ENCODE results near the gene CYP1A1.

Gene CYP1A1, protein sequence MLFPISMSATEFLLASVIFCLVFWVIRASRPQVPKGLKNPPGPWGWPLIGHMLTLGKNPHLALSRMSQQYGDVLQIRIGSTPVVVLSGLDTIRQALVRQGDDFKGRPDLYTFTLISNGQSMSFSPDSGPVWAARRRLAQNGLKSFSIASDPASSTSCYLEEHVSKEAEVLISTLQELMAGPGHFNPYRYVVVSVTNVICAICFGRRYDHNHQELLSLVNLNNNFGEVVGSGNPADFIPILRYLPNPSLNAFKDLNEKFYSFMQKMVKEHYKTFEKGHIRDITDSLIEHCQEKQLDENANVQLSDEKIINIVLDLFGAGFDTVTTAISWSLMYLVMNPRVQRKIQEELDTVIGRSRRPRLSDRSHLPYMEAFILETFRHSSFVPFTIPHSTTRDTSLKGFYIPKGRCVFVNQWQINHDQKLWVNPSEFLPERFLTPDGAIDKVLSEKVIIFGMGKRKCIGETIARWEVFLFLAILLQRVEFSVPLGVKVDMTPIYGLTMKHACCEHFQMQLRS

DNA sequence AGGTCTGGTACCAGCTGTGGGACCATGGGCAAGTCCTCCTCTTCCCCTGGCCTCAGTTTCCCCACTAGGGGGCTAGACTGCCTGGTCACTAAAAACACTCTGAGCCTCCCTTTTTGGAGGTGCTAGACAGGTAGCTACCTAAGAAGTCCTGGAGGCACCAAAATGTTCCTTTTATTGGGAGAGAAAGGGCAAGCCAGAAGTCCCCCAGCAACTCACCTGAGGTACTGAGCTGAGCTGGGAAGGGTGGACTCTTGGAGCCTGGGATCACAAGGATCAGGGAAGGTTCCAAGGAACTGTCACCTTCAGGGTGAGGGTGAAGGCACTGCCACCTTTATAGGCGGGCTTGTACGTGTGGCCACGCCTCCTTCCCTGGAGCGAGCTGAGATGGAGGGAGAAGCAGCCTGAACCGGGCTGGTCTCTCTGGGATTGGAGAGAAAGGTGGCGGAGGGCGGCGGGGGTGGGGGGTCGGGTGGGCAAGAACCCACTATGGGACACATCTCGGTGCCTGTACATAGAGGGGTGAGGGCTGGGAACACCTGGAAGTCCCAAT lies at the start of gene CYP1A1:
Gene CYP1A1 (minus strand): TSS at position 304 of the 550 bp plus-strand sequence. CDS start 2,431 bp downstream, outside the sequence.
- DNase-seq (ENCODE audit: low spot score) = no peak

DNA sequence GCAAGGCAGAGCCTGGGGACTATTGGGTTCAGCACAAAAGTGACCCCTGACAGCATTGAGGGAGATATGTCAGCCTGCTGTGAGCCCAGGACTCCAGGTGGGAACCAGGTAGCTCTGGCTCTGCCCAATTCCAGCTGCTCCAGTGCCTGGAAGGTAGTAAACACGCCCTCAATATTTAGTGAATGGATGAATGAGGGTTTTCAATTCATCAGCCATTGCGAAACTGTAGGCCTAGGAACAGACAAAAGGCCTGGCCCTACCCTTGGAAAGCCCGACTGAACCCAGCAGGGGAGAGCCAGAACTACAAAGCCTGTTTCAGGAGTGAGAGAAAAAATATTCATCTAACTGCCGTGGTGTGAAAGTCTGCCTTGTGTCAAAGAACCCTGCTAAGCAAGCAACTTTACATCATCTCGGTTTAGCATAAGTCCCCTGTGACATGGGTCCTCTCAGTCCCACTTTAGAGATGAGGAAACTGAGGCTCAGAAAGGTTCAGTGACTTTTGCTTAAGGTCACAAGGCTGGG lies 48.5 kb upstream of the CYP1A1 start:
- DNase-seq (ENCODE audit: low spot score) = no peak

DNA sequence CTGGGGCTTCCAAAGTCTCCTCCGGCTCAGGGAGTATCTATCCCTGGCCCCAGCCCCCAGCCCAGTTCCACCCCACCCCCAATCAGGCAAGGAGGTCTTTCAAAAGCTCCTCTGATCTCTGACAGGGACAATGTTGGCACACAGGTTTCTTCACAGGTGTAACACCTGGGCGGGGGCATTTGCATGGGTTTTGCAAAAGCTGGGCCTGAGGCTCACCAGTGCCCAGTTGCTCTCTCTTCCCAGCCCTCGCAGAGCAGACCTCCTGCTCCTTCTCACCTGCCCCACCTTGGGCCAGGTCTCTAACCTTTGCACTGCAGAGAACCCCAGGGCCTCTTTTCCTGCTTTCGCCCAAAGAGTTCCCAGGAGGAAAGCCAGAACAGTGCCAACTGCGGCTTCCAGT lies 48.0 kb upstream of the CYP1A1 start:
- no peak for DNase-seq (ENCODE audit: low spot score)

DNA sequence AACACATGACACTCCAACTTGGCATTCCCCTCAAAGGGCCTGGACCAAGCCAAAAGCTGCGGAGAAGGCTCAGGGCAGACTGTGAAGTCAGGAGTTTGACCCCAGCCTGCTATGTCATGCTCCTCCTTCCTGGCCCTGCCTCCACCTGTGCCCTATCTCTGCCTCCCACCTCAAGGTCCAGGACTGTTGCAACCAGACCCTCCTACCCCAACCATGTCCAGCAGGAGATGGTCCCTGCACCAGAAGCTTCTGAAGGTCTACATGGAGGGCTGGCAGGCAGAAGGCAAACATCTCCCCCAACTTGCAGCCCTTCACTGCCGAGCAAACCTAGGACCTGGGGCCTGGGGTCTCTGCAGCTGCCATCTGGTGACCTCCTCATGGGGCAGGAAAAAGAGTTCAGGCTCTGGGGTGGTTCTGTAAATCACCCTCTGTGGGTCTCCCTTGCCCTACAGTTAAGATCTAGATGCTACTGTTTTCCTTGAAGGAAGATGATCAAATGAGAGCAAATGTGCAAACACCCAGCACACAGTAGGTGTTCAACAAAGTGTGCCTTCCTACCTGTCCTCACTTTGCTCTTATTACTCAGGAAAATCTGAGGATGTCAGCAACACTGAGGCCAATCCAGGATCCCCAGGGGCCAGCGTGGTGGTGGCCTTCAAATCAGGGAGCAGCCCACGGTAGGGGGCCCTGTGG lies 45.0 kb upstream of the CYP1A1 start:
- no peak for DNase-seq (ENCODE audit: low spot score)

DNA sequence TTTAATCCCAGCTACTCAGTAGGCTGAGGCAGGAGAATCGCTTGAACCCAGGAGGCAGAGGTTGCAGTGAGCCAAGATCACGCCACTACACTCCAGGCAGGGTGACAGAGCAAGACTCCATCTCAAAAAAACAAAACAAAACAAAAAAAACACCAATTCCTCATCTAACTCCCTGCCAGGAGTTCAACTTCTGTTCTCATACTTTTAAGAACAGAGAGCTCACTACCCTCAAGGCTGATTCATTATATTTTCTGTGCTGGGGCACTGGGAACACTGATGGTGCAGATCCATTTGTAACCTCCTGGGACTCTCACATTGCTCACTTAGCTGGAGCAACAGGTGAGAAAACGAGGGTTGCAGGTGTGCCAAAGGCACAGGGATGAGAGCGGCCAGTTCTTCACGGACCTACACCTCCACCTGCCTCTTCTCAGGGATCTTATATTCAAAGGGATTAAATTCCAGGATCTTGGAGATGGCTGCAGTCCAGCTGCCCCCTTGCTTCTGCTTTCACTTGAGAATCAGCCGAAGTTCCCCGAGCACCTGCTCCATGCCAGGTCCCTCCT lies 44.2 kb upstream of the CYP1A1 start:
- no peak for DNase-seq (ENCODE audit: low spot score)

DNA sequence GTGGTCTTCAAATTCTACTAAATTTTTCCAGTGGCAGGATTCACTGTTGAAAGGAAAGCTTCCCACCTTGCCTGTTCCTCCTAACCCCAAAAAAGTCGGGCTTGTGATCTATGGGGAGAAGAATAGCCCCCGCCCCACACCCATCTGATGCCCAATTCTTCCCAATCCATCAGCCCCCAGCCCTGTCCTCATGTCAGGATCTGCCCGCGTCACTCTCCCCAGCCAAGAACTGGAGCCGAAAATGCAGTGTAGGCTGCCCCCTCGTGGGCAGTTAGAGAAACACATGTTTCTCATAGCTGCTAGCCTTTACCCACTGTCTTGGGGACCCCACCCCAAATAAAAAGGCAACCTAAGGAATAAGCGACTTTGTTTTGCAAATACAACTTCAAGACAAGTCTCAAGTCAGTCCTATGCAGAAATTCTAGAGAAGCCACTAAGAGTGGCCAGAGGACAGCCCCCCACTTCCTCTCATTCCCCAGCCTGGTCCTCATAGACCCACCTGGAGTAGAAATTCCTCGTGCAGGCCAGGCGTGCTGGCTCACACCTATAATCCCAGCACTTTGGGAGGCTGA lies 43.5 kb upstream of the CYP1A1 start:
- DNase-seq (ENCODE audit: low spot score) = no peak

DNA sequence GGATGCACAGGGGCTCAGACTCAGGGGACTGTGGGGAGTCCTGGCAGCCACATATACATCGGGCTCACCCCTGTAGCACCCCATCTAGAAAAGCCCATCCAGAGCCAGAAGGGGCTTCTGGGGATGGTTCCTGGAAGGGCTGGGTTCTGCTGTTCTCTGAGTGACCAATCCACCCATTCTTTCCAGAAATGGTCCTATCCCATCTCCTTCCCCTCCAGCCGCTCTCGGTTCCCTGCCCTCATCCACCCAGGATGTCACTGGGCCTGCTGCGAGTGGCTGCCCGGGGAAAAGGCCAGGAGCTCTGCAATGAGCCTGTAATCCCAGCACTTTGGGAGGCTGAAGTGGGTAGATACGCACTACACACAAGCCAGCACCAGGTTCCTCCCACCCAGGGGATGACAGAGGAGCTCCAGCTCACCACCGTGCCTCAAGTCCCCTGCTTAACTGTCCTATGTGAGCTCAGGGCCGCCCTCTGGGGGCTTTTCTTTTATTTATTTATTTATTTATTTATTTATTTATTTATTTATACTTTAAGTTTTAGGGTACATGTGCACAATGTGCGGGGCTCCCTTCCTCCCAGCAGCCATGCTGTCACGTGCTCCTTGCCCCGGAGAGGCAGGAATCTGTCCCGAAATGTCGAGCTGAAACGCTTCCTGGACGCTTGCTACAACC lies 42.9 kb upstream of the CYP1A1 start:
- DNase-seq (ENCODE audit: low spot score) = no peak

DNA sequence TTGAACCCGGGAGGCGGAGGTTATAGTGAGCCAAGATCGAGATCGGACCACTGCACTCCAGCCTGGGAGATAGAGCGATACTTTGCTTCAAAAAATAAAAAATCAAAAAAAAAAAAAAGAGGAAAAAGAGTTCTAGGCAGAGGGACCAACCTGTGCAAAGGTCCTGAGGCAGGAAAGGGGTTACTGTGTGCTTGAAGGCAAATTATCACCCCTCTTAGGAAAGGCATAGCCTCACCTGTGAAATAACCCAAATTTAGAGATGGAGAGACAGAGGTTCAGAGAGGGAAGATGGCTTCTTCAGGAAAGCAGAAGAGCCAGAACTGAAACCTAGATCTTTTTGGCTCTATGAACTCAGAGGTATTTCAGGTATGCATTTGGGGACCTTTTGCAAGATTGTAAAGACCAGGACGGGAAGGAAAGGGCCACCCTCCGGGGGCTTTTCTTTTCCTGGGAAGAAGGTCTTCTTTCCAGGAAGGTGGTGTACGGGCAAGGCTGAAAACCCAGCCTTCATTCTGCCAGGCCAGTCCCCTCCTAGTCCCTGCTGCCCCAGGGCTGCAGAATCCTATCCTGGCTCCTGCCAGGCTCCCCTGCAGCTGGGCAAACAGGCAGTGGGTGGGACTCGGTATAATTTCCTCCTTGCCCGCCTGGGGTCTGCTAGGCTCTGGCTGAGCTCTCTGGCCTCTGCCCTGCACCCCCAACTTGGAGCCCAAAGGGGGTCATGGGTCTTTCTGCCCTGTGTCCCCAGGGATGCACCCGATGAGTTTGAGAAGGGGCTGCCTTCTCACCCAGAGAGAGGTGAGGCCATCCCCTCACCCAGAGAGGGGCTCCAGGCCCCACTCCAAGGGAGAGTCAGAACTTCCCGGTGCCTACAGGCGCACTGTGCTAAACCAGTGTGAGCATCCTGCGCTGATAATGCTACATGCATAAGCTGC lies 42.1 kb upstream of the CYP1A1 start:
- no peak for DNase-seq (ENCODE audit: low spot score)

DNA sequence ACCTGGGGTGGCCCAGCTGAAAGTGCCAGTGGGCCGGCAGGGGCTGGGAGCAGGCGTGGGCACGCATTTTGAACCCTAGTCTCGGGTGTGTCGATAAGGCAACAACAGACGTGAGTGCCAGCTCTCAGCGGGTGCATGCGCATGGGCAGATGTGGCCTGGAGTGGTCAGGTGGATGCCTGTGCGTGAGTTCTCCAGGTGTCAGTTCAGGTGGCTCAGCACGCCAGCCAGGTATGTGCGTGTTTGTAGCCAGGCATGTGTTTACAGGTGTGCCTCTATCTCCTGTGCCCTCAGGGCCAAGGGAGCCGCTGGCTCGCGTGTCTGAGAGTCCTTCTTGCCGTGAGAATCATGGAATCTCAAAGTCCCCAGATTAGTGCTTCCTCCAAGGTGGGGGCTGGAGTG lies 38.1 kb upstream of the CYP1A1 start:
- DNase-seq (ENCODE audit: low spot score) = no peak

DNA sequence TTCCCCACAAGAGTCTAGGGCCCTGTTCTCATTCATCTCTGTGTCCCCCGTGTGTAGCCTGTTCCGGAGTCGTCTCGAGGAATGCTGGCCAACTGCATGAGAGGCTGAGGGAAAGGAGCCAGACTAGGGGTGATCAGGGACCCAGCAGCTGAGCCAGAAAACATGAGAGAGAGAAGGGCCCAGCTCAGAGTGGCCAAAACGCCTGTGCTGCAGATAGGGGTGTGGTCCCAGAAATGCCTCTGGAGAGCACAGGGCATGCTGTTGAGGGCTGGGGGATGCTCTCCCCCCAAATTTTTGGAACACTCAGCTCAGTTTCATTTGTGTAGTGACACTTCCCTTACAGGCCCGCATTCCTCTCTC lies 37.4 kb upstream of the CYP1A1 start:
- no peak for DNase-seq (ENCODE audit: low spot score)

DNA sequence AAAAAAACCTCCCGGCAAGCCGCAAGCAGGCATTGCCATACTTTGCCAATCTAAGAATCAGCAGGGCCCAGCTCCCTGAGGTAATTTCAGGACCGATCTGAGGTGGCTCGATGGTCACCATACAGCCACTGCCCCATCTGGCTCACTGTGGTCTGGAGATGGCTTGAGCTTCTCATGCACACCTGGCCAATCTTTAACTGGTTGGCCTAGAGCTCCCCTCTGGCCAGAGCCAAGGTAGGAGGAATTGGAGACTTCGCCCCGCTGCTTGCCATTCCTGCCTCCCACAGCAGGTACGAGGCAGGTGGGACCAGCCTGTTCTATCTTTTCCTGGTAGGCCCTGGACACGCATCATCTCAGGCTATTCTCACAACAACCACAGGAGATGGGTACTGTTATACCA lies 33.4 kb upstream of the CYP1A1 start:
- no peak for DNase-seq (ENCODE audit: low spot score)

DNA sequence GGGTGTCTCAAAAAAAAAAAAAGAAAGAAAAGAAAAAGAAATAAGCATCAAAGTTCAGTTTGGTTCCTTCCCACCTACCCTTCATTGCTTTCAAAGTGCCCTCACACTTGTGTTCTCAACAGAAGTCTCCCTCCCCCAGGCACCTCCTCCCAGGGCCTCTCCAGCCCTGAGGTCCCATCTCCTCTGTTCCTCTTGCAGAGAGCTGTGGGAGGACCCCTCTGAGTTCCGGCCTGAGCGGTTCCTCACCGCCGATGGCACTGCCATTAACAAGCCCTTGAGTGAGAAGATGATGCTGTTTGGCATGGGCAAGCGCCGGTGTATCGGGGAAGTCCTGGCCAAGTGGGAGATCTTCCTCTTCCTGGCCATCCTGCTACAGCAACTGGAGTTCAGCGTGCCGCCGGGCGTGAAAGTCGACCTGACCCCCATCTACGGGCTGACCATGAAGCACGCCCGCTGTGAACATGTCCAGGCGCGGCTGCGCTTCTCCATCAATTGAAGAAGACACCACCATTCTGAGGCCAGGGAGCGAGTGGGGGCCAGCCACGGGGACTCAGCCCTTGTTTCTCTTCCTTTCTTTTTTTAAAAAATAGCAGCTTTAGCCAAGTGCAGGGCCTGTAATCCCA lies 29.4 kb upstream of the CYP1A1 start:
- no peak for DNase-seq (ENCODE audit: low spot score)

DNA sequence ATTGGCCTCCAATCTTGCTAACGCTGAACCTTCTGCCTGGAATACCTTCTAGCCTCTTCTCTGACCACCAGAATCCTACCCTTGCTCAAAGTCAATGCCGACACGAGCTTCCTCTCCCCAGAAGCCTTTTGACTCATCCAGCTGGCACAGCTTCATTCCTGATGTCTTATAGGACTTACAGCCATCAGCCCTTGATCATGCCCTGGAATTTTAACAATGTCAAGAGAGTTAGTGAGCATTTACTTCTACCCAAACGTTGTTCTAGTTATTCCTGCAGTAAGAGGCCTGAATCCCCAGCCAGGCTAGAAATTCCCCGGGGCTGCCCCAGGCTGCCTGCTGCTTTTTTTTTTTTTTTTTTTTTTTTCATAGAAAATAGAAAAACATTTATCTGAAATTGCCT lies 27.2 kb upstream of the CYP1A1 start:
- no peak for DNase-seq (ENCODE audit: low spot score)

DNA sequence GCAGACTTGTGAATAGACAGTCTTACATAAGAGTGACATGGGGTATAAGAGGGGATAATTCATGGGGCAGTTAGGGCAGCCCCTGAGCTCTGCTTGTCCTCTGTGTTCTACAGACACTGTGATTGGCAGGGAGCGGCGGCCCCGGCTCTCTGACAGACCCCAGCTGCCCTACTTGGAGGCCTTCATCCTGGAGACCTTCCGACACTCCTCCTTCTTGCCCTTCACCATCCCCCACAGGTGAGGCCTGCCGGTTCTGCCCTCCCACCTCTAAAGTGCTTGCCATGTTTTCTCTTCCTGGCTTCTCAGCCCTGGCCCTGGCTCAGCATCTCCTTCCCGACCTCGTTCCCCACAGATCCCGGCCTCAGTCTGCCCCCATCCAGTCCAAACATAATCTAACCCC lies 26.7 kb upstream of the CYP1A1 start:
- no peak for DNase-seq (ENCODE audit: low spot score)

DNA sequence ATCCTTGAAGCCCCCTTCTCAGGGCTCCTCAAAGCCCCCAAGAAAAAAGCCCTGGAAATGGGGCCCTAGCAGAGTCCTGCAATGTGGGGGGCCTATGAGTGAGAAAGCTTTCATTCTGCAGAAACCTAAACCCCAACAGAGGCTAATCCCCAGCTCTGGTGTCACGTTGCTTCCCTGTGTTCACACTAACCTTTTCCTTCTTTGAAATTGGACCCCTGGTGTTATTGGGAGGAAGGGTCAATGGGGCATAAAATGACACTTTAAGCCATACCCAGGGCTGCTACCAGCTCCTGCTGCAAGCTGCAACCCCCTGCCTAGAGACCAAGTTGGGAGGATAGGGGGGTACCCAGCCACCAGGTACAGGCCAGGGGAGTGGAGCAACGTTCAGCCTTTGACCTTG lies 25.4 kb upstream of the CYP1A1 start:
- DNase-seq (ENCODE audit: low spot score) = no peak

DNA sequence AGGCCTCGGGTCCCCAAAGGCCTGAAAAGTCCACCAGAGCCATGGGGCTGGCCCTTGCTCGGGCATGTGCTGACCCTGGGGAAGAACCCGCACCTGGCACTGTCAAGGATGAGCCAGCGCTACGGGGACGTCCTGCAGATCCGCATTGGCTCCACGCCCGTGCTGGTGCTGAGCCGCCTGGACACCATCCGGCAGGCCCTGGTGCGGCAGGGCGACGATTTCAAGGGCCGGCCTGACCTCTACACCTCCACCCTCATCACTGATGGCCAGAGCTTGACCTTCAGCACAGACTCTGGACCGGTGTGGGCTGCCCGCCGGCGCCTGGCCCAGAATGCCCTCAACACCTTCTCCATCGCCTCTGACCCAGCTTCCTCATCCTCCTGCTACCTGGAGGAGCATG lies 24.5 kb upstream of the CYP1A1 start:
- DNase-seq (ENCODE audit: low spot score) = no peak

DNA sequence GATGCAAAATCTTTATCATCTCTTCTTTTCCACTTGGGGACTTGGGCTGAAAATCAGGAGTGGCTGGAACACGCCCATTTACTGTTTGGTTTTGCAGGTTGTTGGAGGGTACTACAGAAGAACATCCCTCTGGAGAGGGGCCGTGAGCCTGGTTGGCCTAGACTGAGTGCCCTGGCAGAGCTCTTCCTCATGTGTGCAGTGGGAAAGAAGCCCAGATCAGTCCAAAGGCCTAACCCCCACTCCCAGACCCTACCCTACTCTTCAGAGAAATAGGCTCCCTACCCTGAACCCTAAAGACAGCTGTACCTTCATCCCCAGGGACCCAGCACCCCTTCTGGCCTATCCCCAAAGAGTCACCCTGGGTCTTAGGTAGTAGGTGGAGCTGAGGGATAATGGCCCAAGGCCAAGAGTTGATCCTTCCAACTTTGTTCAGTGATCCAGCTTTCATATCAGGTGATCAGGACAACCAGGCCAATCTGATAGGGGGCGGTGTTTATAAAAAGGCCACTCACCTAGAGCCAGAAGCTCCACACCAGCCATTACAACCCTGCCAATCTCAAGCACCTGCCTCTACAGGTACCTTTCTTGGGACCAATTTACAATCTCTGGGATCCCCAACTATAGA lies 23.1 kb upstream of the CYP1A1 start, which contains the start of gene CYP1A2:
Gene CYP1A2 (plus strand): TSS at position 524 of the 625 bp plus-strand sequence. CDS start 894 bp downstream, outside the sequence.
- DNase-seq (ENCODE audit: low spot score) = no peak

DNA sequence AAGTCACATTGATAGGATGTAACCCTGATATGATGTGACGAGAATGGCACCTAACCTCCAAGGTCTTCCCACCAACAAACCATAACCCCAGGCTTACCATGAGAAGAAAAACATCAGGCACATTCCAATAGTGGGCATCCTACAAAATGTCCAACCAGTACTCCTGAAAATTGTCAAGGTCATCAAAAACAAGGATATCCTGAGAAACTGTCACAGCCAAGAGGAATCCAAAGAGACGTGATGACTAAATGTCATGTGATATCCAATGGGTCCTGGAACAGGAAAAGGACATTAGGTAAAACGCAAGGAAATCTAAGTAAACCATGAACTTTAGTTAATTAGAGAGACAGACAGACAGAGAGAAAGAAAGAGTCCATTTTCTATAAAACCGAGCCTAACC lies 21.1 kb upstream of the CYP1A1 start:
- DNase-seq (ENCODE audit: low spot score) = no peak

DNA sequence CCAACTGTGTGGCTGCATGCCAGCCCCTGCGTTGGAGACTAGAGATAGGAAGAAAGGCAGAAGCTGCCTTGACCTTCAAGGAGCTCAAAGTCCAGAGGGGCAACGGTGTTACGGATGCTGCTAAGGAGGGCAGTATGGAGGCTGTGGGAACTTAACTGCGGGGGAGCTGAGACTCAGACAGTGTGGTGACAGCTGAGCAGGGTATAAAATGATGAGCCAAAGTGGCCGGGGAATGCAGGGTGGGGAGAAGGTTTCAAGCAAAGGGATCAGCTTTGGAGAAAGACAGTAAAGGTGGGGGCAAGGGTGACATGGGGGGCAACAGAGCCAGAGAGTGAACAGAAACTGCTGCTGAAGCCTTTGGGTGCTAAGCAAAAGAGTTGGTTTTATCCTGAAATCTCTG lies 17.1 kb upstream of the CYP1A1 start:
- no peak for DNase-seq (ENCODE audit: low spot score)
